TTC549 (cell line): Measurements from ENCODE around the gene MAPK8.
A peak's percentile ranks its signal among the peaks of the same experiment; 100 is the strongest.
"Not testable (repeated sequence)": the region's sequence is repeated elsewhere in the genome, so short reads cannot be mapped to it uniquely, and the experiment has no call there.

ENCODE experiments used
- FAIRE-seq: peaks from 2 replicates; lab custom pipeline; 2012; peaks lifted over from hg19 to GRCh38; lab: Jason Lieb, UNC

Gene MAPK8

DNA sequence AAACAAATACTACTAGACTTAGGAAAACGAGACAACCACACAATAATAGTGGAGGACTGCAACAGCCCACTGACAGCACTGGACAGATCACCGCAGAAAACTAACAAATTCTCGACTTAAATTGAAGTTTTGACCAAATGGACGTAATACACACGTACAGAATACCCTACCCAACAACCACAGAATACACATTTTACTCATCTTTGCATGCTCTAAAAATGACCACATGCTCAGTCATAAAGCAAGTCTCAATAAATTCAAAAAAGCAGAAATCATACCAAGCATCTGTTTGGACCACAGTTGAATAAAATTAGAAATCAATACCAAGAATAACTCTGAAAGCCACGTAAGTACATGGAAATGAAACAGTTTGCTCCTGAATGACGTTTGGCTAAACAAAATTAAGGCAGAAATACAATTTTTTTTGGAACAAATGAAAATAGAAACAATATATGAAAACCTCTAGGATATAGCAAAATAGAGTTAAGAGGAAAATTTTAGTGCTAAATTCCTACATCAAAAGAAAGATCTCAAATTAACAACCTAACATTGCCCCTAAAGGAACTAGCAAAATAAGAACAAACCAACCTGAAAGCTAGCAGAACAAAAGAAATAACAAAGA, 30.6 kb downstream of the MAPK8 start:
- FAIRE-seq = no peak

DNA sequence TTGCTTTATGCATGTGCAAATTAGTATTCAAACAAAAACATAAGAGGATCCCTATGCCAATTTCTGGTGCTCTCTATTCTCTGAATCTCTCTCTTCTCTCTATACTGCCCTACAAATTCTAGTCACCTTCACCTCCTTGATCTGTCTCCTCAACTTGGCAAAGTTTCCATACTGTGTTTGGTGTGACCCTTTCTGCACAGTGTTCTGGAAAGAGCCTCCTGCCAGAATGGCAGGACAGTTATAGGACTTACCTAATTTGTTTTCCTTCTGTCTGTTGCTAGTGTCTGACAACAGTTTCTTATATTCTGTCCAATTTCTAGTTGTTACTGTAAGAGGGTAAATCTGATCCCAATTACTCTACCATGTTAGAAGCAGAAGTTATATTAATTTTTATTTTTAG, 34.3 kb downstream of the MAPK8 start:
- no peak for FAIRE-seq

DNA sequence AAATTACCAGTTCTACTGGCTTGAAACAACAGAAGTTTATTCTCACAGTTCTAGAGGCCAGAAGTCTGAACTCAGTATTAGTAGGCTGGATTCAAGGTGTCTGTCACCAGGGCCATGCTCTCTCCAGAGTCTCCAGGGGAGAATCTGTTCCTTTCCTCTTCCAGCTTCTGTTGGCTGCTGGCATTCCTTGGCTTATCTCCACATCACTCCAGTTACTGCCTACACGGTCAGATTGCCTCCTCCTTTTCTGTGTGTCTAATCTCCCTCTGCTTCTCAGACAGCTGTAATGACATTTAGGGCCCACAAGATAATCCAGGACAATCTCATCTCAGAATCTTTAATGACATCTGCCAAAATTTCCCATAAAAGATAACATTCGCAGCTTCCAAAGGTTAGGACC, 36.6 kb downstream of the MAPK8 start:
- FAIRE-seq = no peak

DNA sequence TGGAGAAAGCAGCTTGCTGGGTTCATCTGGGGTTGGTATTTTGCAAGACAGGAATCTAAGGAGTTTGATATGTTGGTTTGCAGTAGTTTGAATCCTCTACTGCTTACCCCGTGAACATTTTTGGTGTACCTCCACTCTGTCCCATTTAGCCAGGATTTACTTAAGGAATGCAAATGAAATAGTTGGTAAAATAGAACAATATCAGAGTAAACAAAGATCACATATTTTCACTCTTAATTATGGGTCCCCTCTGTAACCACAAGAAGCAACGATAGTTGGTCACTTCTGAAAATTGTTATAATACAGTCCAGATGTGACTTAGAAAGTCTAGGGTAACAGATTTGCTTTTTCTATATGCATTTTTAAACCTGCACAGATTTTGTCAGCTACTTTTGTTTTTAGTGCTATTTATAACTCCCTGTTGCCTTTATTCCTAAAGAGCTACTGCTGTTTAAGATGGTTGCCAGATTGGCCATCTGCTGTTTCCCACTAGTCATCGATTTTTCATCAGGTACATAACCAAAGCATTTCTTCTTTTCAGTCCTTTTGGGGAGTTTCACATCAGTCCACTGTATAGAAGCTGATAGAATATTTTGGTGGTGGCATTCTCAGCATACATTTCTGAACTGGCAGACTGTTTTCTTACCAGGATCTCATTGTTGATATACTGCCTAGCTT, 37.6 kb downstream of the MAPK8 start:
- FAIRE-seq = no peak

DNA sequence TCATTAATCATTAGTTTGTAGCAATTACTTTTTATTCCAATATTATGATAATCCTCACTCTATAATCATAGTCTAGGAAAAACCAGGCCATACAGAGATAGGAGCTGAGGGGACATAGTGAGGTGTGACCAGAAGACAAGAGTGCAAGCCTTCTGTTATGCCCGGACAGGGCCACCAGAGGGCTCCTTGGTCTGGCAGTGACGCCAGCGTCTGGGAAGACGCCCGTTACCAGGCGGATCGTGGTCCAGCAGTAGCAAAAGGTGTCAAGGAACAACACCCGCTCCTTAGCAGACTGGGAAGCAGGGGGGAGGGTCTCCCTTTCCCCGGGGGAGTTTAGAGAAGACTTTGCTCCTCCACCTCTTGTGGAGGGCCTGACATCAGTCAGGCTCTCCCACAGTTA, 39.8 kb downstream of the MAPK8 start:
- not testable (repeated sequence) for FAIRE-seq

DNA sequence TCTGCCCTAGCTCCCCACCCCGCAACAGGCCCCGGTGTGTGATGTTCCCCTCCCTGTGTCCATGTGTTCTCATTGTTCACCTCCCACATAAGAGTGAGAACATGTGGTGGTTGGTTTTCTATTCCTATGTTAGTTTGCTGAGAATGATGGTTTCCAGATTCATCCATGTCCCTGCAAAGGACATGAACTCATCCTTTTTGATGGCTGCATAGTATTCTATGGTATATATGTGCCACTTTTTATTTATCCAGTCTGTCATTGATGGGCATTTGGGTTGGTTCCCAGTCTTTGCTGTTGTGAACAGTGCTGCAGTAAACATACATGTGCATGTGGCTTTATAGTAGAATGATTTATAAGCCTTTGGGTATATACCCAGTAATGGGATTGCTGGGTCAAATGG, 41.1 kb downstream of the MAPK8 start:
- not testable (repeated sequence) for FAIRE-seq

DNA sequence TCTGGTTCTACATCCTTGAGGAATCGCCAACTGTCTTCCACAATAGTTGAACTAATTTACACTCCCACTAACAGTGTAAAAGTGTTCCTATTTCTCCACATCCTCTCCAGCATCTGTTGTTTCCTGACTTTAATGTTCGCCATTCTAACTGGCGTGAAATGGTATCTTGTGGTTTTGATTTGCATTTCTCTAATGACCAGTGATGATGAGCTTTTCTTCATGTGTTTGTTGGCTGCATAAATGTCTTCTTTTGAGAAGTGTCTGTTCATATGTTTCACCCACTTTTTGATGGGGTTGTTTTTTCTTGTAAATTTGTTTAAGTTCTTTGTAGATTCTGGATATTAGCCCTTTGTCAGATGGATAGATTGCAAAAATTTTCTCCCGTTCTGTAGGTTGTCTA, 41.5 kb downstream of the MAPK8 start:
- FAIRE-seq = not testable (repeated sequence)

DNA sequence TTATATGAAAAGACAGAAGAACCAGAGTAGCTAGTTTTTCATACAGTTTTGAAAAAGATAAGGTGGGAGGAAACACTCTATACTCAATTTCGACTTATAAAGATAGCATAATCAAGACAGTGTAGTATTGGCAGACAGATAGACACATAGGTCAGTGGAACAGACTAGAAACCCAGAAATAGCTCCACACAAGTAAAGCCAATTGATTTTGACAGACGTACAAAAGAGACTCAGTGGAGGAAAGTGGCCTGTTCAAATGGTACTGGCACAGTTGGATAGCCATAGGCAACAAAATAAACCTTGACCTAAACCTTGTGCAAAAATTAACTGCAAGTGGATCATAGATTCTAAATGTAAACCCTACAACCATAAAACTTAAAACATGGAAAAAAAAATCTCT, 46.8 kb downstream of the MAPK8 start:
- FAIRE-seq = no peak

DNA sequence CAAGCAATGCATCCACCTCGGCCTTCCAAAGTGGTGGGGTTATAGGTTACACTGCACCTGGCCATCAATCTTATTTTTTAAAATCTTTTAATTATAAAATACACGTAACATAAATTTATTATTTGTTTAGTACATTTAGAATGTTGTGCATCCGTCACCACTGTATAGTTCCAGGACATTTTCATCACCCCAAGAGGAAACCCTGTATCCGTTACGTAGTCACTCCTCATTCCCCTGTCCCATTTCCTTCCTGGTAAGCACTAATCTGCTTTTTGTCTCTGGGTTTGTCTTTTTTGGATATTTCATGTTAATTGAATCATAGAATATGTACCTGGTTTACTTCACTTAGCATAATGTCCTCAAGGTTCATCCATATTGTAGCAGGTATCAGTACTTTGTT, 51.2 kb downstream of the MAPK8 start:
- no peak for FAIRE-seq

DNA sequence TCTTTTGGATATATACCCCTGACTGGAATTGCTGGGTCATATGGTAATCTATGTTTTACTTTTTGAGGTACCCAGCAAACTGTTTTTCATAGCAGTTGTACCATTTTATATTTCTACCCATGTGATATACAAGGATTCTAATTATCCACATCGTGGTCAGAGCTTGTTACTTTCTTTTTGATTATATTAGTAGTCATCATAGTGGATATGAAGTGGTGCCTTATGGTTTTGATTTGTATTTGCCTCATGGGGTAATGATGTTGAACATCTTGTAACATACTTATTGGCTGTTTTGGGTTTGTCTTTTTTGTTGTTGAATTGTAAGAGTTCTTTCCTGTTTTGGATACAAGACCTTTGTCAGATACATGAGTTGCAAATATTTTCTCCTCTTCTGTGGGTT, 51.7 kb downstream of the MAPK8 start:
- no peak for FAIRE-seq

DNA sequence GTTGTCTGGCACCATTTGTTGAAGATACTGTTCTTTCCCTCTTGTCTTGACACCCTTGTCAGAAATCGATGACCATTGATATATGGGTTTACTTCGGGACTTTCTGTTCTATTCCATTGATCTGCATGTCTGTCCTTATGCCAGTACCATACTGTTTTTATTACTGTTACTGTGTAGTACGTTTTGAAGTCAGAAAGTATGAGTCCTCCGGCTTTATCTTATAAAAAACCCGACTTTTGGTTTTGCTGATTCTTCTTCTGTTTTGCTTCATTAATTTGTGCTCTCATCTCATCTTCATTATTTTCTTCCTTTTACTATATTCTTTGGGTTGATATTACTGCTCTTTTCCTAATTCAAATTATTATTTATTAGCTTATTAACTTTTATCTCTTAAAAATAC, 52.4 kb downstream of the MAPK8 start:
- FAIRE-seq = no peak

DNA sequence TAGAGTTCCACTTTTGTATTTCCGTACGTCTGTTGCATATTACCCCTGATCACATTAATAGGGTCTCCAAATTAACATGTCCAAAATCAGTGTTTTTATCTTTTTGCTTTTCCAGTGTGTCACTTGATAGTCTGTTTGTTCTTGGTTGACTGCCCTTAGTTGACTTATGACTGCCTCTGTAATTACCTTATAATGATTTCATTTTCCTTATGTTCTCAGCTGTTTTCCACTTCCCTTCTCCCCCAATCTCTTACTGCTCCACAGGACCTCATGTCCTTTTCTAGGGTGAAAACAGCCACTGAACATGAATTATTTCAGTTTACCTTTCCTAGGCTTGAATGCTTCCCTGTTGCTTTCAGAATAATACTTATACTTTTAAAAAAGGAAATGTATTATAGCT, 54.7 kb downstream of the MAPK8 start:
- FAIRE-seq = no peak

DNA sequence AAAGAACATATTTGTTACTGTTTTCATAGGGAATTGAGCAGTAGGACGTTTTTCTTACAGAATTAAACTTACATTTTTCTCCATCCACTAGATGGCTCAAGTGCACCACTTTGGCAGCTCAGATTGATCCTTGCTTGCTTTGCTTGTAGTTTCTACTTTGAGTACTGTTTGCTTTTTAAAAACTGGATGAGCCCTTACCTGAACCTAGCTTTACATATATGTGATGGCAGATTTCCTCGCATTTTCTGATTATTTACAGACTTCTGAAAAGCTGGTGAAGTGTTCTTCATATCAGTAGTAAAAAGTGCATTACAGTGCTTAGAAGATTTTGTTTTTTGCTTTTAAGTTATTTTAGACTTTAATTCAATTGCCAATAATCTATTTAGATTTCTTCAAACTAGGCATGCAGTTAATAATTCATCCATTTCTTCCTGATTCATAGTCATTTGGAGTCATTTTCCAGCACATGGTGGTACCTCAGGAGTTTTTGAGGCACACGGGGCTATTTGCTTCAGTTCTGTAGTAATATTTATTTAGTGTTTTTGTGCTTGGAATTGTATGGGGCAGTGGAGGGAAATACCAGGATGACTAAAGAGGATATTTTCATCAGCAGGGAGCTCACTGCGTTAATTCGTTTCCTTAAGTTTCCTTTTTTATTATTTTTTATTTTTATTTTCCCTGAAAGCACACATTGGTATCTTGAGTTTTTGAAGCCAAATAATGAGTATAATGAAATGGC, 57.3 kb downstream of the MAPK8 start:
- FAIRE-seq = peak; percentile 95

DNA sequence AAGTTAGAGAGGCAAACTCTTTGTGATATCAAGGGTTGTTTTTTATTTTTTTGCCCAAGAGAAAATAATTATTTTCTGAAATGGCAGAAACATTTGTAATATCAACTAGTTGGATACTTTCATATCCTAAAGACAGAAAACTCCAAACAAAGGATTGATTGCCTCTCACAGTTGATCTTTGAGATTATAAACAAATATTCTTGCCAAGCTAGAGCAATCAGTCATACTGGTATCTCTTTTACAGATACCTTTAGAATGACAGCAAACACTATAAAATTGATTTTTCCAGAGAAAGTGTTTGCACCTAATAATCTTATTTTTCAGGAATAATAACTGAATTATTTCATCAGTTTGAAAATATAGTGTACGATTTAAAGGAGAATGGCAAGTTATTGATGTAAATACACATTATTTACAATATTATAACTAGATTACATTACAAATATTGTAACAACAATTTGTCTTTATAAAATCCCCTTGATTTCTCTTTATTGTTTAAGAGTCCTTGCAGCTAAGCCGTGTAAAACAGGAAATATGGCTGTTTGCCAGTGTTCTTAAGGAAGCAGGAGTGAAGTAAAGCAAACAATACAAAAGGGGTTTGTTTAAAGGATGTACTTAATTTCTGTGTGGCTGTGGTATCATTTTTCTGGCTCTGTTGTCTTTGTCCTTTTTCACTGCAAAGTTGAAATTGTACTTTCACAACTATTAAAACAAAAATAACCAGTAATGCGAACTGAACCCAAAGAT, 58.4 kb downstream of the MAPK8 start:
- no peak for FAIRE-seq

DNA sequence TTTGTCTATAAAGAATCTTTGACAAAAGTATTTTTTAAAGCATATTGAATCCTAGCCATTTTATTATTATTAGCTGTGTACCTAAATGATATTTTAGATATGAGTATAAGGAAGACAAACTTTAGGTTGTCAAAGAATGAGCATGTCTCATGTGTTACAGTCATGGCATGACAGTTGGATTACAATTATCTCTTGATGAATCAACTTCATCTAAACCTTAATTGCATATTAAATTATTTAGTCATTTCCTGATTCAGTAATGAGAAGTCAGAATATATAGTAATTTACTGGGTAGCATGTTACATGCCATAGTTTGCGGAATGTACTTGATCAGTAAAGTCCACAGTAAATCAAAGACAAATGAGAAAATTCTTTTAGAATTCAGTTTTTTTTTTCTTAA, 59.2 kb downstream of the MAPK8 start:
- no peak for FAIRE-seq

DNA sequence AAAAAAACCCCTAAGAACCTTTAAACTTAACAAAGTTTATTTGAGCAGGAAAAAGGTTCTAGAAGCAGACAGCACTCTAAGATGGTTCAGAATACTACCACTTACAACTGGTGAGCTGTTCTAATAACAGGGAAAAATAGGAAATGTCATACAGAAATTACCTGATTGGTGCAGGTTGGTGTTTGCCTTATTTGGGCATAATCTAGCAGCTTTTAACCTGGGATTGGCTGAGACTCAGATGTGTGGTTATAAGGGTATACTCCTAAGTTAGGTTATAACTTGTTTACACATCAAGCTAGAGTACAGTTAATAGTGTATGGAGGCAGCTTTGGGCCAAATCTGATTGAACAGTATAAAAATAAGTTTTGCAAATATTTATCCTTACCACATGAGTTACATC, 59.8 kb downstream of the MAPK8 start:
- FAIRE-seq = no peak

DNA sequence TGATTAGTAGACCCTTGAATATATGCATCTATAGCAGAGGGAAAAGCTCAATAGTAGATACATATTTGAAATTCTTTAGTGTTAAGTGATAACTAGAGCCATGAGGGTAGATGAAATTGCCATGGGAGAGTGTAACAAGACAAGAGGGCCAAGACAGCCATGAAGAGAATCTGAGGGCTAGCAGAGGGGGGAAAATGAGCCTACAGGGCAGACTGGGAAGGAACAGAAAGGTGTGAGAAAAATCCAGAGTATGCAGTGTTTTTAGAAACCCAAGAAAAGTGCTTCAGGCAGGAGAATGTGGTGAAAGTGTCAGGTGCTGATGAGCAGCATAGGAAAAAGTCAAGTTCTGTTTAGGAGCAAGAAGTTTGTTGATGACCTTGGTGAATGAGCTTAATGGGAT, 63.0 kb downstream of the MAPK8 start:
- no peak for FAIRE-seq

DNA sequence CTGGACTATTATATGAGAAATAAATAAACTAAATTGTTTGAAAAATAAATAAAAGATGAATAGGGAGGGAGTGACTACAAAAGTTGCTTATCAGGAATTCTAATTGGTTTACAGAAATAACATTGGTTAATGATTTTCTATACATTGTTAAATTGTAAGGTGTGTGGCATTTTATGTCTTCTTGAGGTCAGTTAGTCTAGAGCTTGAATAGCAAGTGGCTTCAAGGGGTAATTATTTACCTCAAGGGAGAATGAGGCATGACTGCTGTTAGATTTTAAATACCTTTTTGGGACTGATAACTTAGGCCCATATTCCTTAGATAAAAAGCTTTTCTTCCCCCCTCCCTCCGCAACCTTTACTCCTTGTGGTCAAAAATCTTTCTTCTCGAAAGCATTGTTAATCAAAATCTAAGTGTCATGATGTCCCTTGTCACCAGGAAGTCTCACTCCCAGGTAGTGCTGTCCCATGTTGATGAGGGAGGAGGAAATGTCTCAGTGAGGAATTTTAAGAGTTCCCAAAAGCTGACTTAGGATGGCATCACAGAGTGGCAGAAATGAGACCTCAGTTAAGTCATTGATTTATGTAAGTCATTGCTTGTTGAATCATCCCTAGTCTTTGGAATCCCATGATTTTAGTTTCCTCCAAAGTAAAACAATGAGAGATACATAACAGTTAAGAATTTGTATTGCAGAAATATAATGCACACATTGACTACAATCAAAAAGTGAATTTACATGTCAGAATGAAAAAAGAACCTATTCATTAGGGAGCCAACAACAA, 71.5 kb downstream of the MAPK8 start:
- FAIRE-seq = no peak

DNA sequence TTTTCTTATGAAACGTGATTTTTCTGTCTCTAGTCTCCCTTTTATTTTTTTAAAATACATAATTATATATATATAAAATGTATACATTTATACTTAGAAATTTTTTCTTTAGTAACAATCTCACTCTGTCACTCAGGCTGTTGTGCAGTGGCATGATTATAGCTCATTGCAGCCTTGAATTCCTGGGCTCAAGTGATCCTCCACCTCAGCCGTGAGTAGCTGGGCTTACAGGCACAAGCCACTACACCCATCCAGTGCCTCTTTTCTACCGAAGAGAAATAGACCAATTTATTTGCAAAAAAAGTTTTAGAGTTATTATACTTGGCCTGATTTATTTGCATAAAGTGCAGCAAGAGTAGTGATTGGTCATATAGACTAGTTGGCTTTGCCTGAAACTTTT, 72.2 kb downstream of the MAPK8 start:
- FAIRE-seq = no peak

DNA sequence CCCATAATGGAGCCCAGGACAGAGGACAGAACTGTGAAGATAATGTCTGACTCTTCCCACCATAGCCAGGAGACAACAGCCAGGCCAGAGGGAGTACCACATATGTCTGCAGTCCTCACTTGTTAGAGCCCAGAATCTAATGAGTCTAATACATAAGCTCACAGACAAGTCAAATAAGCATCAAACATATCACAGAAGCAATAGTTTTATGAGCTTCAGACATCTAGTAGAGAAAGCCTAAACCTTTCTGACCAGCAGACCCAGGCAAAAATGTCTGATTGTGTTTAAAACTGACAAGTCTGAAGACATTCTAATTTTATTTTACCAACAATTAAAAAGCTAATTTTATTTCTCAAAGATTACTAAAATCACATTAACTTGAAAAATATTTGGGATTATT, 75.5 kb downstream of the MAPK8 start:
- no peak for FAIRE-seq

DNA sequence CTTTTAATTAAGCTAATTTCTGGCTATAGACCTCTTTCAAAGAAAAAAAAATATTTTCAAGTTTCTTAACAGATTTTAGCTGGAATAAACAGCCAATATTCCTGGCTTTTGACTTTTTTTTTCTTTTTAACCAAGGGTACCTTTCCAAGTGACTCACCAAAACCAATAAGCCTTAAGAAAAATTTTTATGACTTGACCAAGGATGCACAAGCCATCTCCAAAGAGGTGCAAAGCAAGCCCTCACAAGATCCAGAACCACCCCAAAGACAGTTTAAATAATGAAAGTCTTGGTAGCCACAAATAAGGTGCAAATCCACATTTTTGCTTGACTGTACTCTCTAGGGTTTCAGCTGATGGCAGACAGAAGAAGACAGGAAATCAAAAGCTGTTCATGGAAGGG, 76.5 kb downstream of the MAPK8 start:
- no peak for FAIRE-seq

DNA sequence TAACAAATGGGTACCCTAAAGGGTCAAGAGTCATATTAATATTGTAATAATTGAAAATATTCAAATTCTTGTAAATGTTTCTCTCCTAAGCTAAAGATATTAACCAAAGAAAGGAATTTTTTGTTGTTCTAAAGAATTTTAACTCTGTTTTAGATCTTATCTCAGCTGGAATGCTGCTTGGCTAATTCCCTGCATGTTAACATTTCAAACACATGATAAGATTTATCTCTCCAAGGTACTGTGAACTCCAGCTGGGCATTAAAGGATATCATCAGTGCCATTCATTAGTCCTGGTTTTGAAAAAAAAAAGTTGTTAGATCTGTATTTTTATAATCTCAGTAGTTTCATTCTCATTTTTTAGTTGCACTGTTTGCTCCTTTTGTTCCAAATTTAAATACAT, 76.9 kb downstream of the MAPK8 start:
- FAIRE-seq = no peak

DNA sequence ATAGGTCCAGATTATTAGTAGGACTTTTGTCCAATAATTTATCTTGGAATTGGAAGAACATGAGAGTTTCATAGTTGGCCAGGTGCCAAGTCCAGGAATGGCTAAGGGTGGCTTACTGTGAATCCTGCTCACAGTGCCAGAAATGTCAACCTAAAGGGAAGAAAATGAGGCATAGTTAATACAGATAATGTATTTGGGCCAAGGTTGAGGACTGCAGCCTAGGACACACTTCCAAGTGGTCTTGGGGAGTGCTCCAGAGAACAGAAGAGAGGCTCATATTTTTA, 78.2 kb downstream of the MAPK8 start:
- FAIRE-seq = no peak
